Measurements from ENCODE around the gene AUTS2.

The AUTS2 gene

GRCh38 chr7:69953136-69954067, 355.1 kb downstream of the AUTS2 start:
- Mint-ChIP-seq H3K27ac (no peak overlapping the region), H3K27me3 (ENCODE audit: low read depth, poor library complexity) (no peaks in the 10 kb centered on the region), H3K36me3 (ENCODE audit: low read depth) (no peaks in the 10 kb centered on the region), H3K4me1 (peaks cover 28% of the 10 kb centered on the region), H3K9me3 (no peaks in the 10 kb centered on the region), H3K4me3 (no peak overlapping the region)
- DNase-seq = no peak
- no peak for TF ChIP-seq CTCF (IDR thresholded peaks at IDR 0.05)

GRCh38 chr7:69956541-69956940, 358.3 kb downstream of the AUTS2 start:
- no peak for DNase-seq
- TF ChIP-seq CTCF (IDR thresholded peaks at IDR 0.05) = no peak
- H3K4me1 Mint-ChIP-seq = peaks cover 29% of the 10 kb centered on the region
- H3K9me3 Mint-ChIP-seq = no peaks in the 10 kb centered on the region
- no peak overlapping the region for H3K4me3 Mint-ChIP-seq
- no peaks in the 10 kb centered on the region for H3K36me3 Mint-ChIP-seq (ENCODE audit: low read depth)
- no peak overlapping the region for H3K27ac Mint-ChIP-seq
- H3K27me3 Mint-ChIP-seq (ENCODE audit: low read depth, poor library complexity) = no peaks in the 10 kb centered on the region

- Mint-ChIP-seq H3K27me3 (ENCODE audit: low read depth, poor library complexity) (no peaks in the 10 kb centered on the region), H3K27ac (no peak overlapping the region), H3K9me3 (no peaks in the 10 kb centered on the region), H3K4me1 (peaks cover 36% of the 10 kb centered on the region), H3K4me3 (no peak overlapping the region), H3K36me3 (ENCODE audit: low read depth) (no peaks in the 10 kb centered on the region)
- TF ChIP-seq CTCF (IDR thresholded peaks at IDR 0.05) = no peak
- DNase-seq = no peak
Observed at GRCh38 chr7:69957661-69958060, 359.4 kb downstream of the AUTS2 start.

GRCh38 chr7:69959789-69960499, 361.7 kb downstream of the AUTS2 start:
- Mint-ChIP-seq H3K36me3 (ENCODE audit: low read depth) (no peaks in the 10 kb centered on the region), H3K9me3 (no peaks in the 10 kb centered on the region), H3K27ac (no peak overlapping the region), H3K4me1 (peaks cover 38% of the 10 kb centered on the region), H3K27me3 (ENCODE audit: low read depth, poor library complexity) (peaks cover 3% of the 10 kb centered on the region), H3K4me3 (no peak overlapping the region)
- no peak for DNase-seq
- TF ChIP-seq CTCF (IDR thresholded peaks at IDR 0.05) = no peak

GRCh38 chr7:69961436-69961835, 363.2 kb downstream of the AUTS2 start:
- Mint-ChIP-seq H3K9me3 (no peaks in the 10 kb centered on the region), H3K27me3 (ENCODE audit: low read depth, poor library complexity) (peaks cover 3% of the 10 kb centered on the region), H3K27ac (no peak overlapping the region), H3K4me3 (no peak overlapping the region), H3K4me1 (peaks cover 49% of the 10 kb centered on the region), H3K36me3 (ENCODE audit: low read depth) (no peaks in the 10 kb centered on the region)
- DNase-seq = no peak
- TF ChIP-seq CTCF (IDR thresholded peaks at IDR 0.05) = no peak
